Mammary epithelial cell (primary cell): Measurements from ENCODE around the gene CD58.
"Not testable (repeated sequence)": the region's sequence is repeated elsewhere in the genome, so short reads cannot be mapped to it uniquely, and the experiment has no call there.

Source experiments
- EZH2 ChIP-seq: IDR thresholded peaks from 2 replicates; pipeline ENCODE4 v1.6.1; 2012; ENCODE audit warnings: low read length, inconsistent platforms, borderline replicate concordance
- TF ChIP-seq, protein P1 (sequence below), 2 donors: IDR thresholded peaks in 1 of 2; conservative IDR thresholded peaks in 1 of 2; 2 replicates each; pipeline ENCODE4 v1.5.1; 2011 to 2012; ENCODE audit warnings: inconsistent platforms in 2 of 2, low read length in 2 of 2, mild to moderate bottlenecking in 2 of 2, control low read depth in 1 of 2, low read depth in 1 of 2; ENCODE audit not compliant: insufficient read depth in 1 of 2; ENCODE audit errors: extremely low read depth in 1 of 2

DNA sequence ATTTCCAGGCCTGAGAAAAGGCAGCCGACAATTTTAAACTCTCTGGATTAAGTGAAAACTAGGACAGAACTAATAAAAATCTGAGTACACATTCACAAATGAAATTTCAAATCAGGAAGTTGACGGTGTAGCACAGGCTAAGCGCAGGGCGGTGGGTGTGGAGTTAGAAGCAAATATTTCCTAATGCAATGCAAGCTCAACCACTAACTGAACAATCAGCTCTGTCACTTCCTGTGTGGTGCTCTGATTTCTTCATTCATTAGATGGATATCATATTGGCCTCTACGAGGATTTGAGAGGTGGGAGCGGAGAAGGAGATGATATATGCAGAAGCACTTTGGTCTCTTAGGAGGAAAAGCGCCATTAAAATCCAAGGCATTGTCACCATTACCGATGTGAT is 35.2 kb upstream of the CD58 start:
- TF ChIP-seq, protein P1, sequence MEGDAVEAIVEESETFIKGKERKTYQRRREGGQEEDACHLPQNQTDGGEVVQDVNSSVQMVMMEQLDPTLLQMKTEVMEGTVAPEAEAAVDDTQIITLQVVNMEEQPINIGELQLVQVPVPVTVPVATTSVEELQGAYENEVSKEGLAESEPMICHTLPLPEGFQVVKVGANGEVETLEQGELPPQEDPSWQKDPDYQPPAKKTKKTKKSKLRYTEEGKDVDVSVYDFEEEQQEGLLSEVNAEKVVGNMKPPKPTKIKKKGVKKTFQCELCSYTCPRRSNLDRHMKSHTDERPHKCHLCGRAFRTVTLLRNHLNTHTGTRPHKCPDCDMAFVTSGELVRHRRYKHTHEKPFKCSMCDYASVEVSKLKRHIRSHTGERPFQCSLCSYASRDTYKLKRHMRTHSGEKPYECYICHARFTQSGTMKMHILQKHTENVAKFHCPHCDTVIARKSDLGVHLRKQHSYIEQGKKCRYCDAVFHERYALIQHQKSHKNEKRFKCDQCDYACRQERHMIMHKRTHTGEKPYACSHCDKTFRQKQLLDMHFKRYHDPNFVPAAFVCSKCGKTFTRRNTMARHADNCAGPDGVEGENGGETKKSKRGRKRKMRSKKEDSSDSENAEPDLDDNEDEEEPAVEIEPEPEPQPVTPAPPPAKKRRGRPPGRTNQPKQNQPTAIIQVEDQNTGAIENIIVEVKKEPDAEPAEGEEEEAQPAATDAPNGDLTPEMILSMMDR (conservative IDR thresholded peaks at IDR 0.05 in 1 of 2, IDR thresholded peaks at IDR 0.05 in 1 of 2; ENCODE audit: extremely low read depth in 1 of 2, insufficient read depth in 1 of 2, low read depth in 1 of 2, low read length in 2 of 2) = not testable (repeated sequence)
- not testable (repeated sequence) for TF ChIP-seq EZH2
